ENCODE data around the gene SMAGP. TPM values are rescaled to one million over a fixed set of nuclear protein-coding genes. Genes with fewer than 3 reads are reported as not detected.
"Not testable (repeated sequence)": the region's sequence is repeated elsewhere in the genome, so short reads cannot be mapped to it uniquely, and the experiment has no call there.

SMAGP gene
- total and polyA plus RNA-seq, 8 donors = 18.8 to 35.6 (median 23.9) TPM

GRCh38 chr12:51225771-51226170, 44.4 kb downstream of the SMAGP start:
- Histone ChIP-seq H3K4me3 (no peak overlapping the region), H3K4me1 (no peaks in the 10 kb centered on the region), H3K9me3 (no peaks in the 10 kb centered on the region), H3K36me3 (no peaks in the 10 kb centered on the region), H3K27me3 (no peaks in the 10 kb centered on the region), H3K27ac (no peak overlapping the region)
- no peak for TF ChIP-seq CTCF (IDR thresholded peaks at IDR 0.05)
- ATAC-seq (no peak), DNase-seq (no peak)
- intact Hi-C loops (cut with DNase I) = no loop called here

- no peaks in the 10 kb centered on the region for H3K9me3 ChIP-seq
- H3K27me3 ChIP-seq = no peaks in the 10 kb centered on the region
- no peak overlapping the region for H3K4me3 ChIP-seq
- H3K4me1 ChIP-seq = no peaks in the 10 kb centered on the region
- DNase-seq (no peak), ATAC-seq (no peak)
- H3K36me3 ChIP-seq = no peaks in the 10 kb centered on the region
- H3K27ac ChIP-seq = no peak overlapping the region
- TF ChIP-seq CTCF (IDR thresholded peaks at IDR 0.05) = no peak
- intact Hi-C loops (cut with DNase I) = no loop called here
Measured at GRCh38 chr12:51225234-51225633, 45.0 kb downstream of the SMAGP start.

- ATAC-seq (no peak), DNase-seq (no peak)
- Histone ChIP-seq H3K4me3 (no peak overlapping the region), H3K4me1 (no peaks in the 10 kb centered on the region), H3K9me3 (no peaks in the 10 kb centered on the region), H3K36me3 (no peaks in the 10 kb centered on the region), H3K27ac (no peak overlapping the region), H3K27me3 (no peaks in the 10 kb centered on the region)
- intact Hi-C loops (cut with DNase I) = no loop called here
- TF ChIP-seq CTCF (IDR thresholded peaks at IDR 0.05) = no peak
Measured at GRCh38 chr12:51224625-51225024, 45.6 kb downstream of the SMAGP start.

- H3K4me1 ChIP-seq = peaks cover 10 to 13% of the 10 kb centered on the region in 2 donors
- no peak overlapping the region for H3K27ac ChIP-seq
- DNase-seq (no peak), ATAC-seq (no peak)
- TF ChIP-seq CTCF (IDR thresholded peaks at IDR 0.05) = no peak
- H3K4me3 ChIP-seq = no peak overlapping the region
- intact Hi-C loops (cut with DNase I) = no loop called here
- H3K9me3 ChIP-seq = no peaks in the 10 kb centered on the region
- H3K36me3 ChIP-seq = no peaks in the 10 kb centered on the region
- no peaks in the 10 kb centered on the region for H3K27me3 ChIP-seq
Measured at GRCh38 chr12:51222461-51222860, 47.8 kb downstream of the SMAGP start.

- H3K27me3 ChIP-seq; H3K4me3 ChIP-seq; H3K27ac ChIP-seq; H3K36me3 ChIP-seq; DNase-seq; ATAC-seq; H3K9me3 ChIP-seq; intact Hi-C loops (cut with DNase I): not testable (repeated sequence)
- peaks cover 16 to 21% of the 10 kb centered on the region in 2 donors for H3K4me1 ChIP-seq
Measured at GRCh38 chr12:51219857-51220256, 50.4 kb downstream of the SMAGP start.

GRCh38 chr12:51219322-51219721, 50.9 kb downstream of the SMAGP start:
- no peak for ATAC-seq
- Histone ChIP-seq H3K4me1 (peaks cover 16 to 21% of the 10 kb centered on the region in 2 donors), H3K4me3 (peak overlapping the region in 1 of 2 donors; percentile 77), H3K27ac (peak overlapping the region in 1 of 2 donors; percentile 93), H3K9me3 (no peaks in the 10 kb centered on the region), H3K27me3 (no peaks in the 10 kb centered on the region), H3K36me3 (no peaks in the 10 kb centered on the region)
- no peak for DNase-seq
- no peak for TF ChIP-seq CTCF (IDR thresholded peaks at IDR 0.05)
- intact Hi-C loops (cut with DNase I) = no loop called here

Data from left lung (tissue), 10 donors.